GM12878 (cell line): ENCODE data around the gene PSORS1C2. TPM values are rescaled to one million over a fixed set of nuclear protein-coding genes. Genes with fewer than 3 reads are reported as not detected.

ENCODE experiments used
- BACH1 ChIP-seq: fragments of 450-650 bp; IDR thresholded peaks from 2 replicates; pipeline ENCODE4 v1.6.1; 2017; ENCODE audit warnings: mild to moderate bottlenecking, borderline replicate concordance
- CREB1 ChIP-seq: IDR thresholded peaks from 2 replicates; pipeline ENCODE4 v1.6.1; 2012; ENCODE audit warnings: low read depth, mild to moderate bottlenecking, inconsistent platforms
- CREM ChIP-seq: IDR thresholded peaks from 2 replicates; pipeline ENCODE4 v1.6.1; 2014; ENCODE audit warnings: antibody characterized with exemption, low read depth
- GABPA ChIP-seq: IDR thresholded peaks from 2 replicates; pipeline ENCODE4 v1.6.1; 2014; ENCODE audit warnings: antibody characterized with exemption, low read depth, mild to moderate bottlenecking, inconsistent platforms
- HDGF ChIP-seq: fragments of 450-650 bp; IDR thresholded peaks from 2 replicates; pipeline ENCODE4 v1.6.1; 2016; ENCODE audit warnings: antibody characterized with exemption
- IKZF2 ChIP-seq, 2 experiments: fragments of 450-650 bp; IDR thresholded peaks; 2 replicates each; pipeline ENCODE4 v1.6.1; 2017; ENCODE audit warnings: mild to moderate bottlenecking in 2 of 2, moderate library complexity in 2 of 2
- IRF4 ChIP-seq: IDR thresholded peaks from 2 replicates; pipeline ENCODE4 v1.6.1; 2011; ENCODE audit warnings: low read depth, low read length
- LARP7 ChIP-seq: fragments of 450-650 bp; IDR thresholded peaks from 2 replicates; pipeline ENCODE4 v1.6.1; 2017; ENCODE audit warnings: mild to moderate bottlenecking
- NBN ChIP-seq: fragments of 450-650 bp; IDR thresholded peaks from 2 replicates; pipeline ENCODE4 v1.6.1; 2016
- PAX8 ChIP-seq: fragments of 450-650 bp; IDR thresholded peaks from 2 replicates; pipeline ENCODE4 v1.6.1; 2017; ENCODE audit warnings: mild to moderate bottlenecking, moderate library complexity
- PKNOX1 ChIP-seq: fragments of 450-650 bp; IDR thresholded peaks from 2 replicates; pipeline ENCODE4 v1.6.1; 2016; ENCODE audit warnings: mild to moderate bottlenecking
- PML ChIP-seq: IDR thresholded peaks from 2 replicates; pipeline ENCODE4 v1.6.1; 2012; ENCODE audit warnings: low read length, inconsistent platforms
- POLR2A ChIP-seq: IDR thresholded peaks from 2 replicates; pipeline ENCODE4 v1.6.1; 2011; ENCODE audit warnings: low read depth, mild to moderate bottlenecking, low read length
- RAD21 ChIP-seq: IDR thresholded peaks from 2 replicates; pipeline ENCODE4 v1.6.1; 2011; ENCODE audit warnings: mild to moderate bottlenecking, low read depth, low read length, moderate library complexity; ENCODE audit not compliant: insufficient read depth
- RELA ChIP-seq: fragments of 450-650 bp; IDR thresholded peaks from 2 replicates; pipeline ENCODE4 v1.8.0; 2014; ENCODE audit warnings: borderline replicate concordance; ENCODE audit not compliant: partially characterized antibody
- RUNX3 ChIP-seq: IDR thresholded peaks from 2 replicates; pipeline ENCODE4 v1.6.1; 2012; ENCODE audit warnings: low read length, inconsistent platforms
- SMAD5 ChIP-seq: IDR thresholded peaks from 2 replicates; pipeline ENCODE4 v1.6.1; 2016; ENCODE audit warnings: antibody characterized with exemption, low read depth
- SMC3 ChIP-seq: IDR thresholded peaks from 2 replicates; pipeline ENCODE4 v1.6.1; 2011; ENCODE audit warnings: low read length, improper control_type of control experiment, borderline replicate concordance
- SRF ChIP-seq, 2 experiments: IDR thresholded peaks; 2 replicates each; pipeline ENCODE4 v1.6.1; 2011; ENCODE audit warnings: low read depth in 2 of 2, low read length in 2 of 2, mild to moderate bottlenecking in 1 of 2, moderate library complexity in 1 of 2
- TCF3 ChIP-seq: IDR thresholded peaks from 2 replicates; pipeline ENCODE4 v1.6.1; 2012; ENCODE audit warnings: low read depth, mild to moderate bottlenecking, low read length, borderline replicate concordance; ENCODE audit not compliant: insufficient read depth
- polyA plus RNA-seq, 11 experiments: library from polyadenylated mRNA; depleted of rRNA in 4 of 11; unstranded in 6 of 11; stranded (reverse) in 5 of 11; fragments of >200 nt; fragmentation: Nextera tagmentation in 4 of 11; fragmentation: Illumina TruSeq in 1 of 11; extraction: Ambion mirVana in 4 of 11; extraction: Trizol in 1 of 11; gene quantifications; 1 replicate in 1 of 11; 2 replicates in 10 of 11; pipeline versions ENCODE4 v1.2.1 to v1.2.3, GENCODE V29; 2011 to 2016; ENCODE audit warnings: inconsistent platforms in 2 of 11, missing spikeins in 2 of 11, low read depth in 1 of 11
- total RNA-seq, 4 experiments: library from RNA; depleted of rRNA in 3 of 4; stranded (reverse); fragments of >200 nt in 3 of 4; fragmentation: Illumina TruSeq in 1 of 4; extraction: Trizol in 1 of 4; gene quantifications; 2 replicates each; pipeline versions ENCODE4 v1.2.1 to v1.2.3, GENCODE V29; 2013 to 2021
- TF ChIP-seq, protein P1 (sequence below): fragments of 450-650 bp; IDR thresholded peaks from 2 replicates; pipeline ENCODE4 v1.6.1; 2017; ENCODE audit warnings: mild to moderate bottlenecking
- TF ChIP-seq, protein P2 (sequence below): IDR thresholded peaks from 2 replicates; pipeline ENCODE4 v1.6.1; 2011; ENCODE audit warnings: borderline replicate concordance, low read depth, mild to moderate bottlenecking, moderate library complexity, mixed read lengths, low read length; ENCODE audit not compliant: insufficient read depth; ENCODE audit errors: extremely low read length
- TF ChIP-seq, protein P3 (sequence below): fragments of 450-650 bp; IDR thresholded peaks from 2 replicates; pipeline ENCODE4 v1.6.1; 2014; ENCODE audit warnings: mild to moderate bottlenecking
- TF ChIP-seq, protein P4 (sequence below), 3 experiments: IDR thresholded peaks in 2 of 3; conservative IDR thresholded peaks in 1 of 3; 2 replicates each; pipeline ENCODE4 v1.5.1; 2011; ENCODE audit warnings: low read depth in 3 of 3, low read length in 3 of 3, mild to moderate bottlenecking in 3 of 3, control low read depth in 2 of 3, moderate library complexity in 2 of 3, inconsistent platforms in 1 of 3, mixed read lengths in 1 of 3; ENCODE audit not compliant: control insufficient read depth in 2 of 3, insufficient read depth in 1 of 3; ENCODE audit errors: extremely low read depth in 1 of 3

The PSORS1C2 gene
- total and polyA plus RNA-seq, 10 of the 15 experiments (the other 5 are each of a cell fraction or from before 2014, with no cell fraction given), result not detected

DNA sequence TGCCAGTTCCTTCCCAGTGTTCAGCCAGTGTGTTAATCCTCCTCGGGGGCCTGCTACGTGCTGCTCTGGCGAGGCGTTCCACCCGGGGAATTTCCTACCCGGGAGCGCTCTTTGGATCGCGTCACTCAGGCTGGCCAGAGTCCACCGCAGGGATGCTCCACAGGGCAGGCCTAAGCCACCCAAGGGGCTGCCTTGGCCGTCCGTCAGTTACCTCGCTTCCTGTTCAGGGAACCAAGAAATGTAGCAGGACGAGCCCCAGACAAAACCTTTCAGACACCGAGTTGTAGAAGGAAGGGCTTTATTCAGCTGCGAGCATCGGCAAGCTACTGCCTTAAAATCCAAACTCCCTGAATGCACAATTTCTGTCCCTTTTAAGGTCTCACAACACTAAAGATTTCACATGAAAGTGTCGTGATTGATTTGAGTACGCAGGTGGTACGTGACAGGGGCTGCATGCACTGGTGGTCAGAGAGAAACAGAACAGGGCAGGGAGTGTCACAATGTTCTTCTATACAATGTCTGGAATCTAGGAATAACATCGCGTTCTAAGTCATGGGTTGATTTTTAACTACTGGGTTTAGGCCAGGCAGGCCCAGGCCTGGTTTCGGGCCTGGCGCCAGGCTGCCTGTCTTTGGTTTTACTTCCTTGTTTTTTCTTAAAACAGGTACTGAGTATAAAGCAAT lies 47.3 kb upstream of the PSORS1C2 start (continued):
- TF ChIP-seq, protein P1, sequence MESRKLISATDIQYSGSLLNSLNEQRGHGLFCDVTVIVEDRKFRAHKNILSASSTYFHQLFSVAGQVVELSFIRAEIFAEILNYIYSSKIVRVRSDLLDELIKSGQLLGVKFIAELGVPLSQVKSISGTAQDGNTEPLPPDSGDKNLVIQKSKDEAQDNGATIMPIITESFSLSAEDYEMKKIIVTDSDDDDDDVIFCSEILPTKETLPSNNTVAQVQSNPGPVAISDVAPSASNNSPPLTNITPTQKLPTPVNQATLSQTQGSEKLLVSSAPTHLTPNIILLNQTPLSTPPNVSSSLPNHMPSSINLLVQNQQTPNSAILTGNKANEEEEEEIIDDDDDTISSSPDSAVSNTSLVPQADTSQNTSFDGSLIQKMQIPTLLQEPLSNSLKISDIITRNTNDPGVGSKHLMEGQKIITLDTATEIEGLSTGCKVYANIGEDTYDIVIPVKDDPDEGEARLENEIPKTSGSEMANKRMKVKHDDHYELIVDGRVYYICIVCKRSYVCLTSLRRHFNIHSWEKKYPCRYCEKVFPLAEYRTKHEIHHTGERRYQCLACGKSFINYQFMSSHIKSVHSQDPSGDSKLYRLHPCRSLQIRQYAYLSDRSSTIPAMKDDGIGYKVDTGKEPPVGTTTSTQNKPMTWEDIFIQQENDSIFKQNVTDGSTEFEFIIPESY, result no peak
- TF ChIP-seq SRF (IDR thresholded peaks at IDR 0.05; ENCODE audit: low read depth in 2 of 2, low read length in 2 of 2), result no peak
- TF ChIP-seq BACH1, result no peak
- TF ChIP-seq RUNX3, result no peak
- no peak for TF ChIP-seq PAX8
- TF ChIP-seq CREM, result no peak
- TF ChIP-seq LARP7, result no peak
- peak; percentile 32 to 40 for TF ChIP-seq IKZF2 (IDR thresholded peaks at IDR 0.05)
- 0 out of 2 replicates have a peak, but pooled peaks have one; percentile 37 for TF ChIP-seq POLR2A
- no peak for TF ChIP-seq GABPA
- TF ChIP-seq TCF3, result no peak
- TF ChIP-seq, protein P2, sequence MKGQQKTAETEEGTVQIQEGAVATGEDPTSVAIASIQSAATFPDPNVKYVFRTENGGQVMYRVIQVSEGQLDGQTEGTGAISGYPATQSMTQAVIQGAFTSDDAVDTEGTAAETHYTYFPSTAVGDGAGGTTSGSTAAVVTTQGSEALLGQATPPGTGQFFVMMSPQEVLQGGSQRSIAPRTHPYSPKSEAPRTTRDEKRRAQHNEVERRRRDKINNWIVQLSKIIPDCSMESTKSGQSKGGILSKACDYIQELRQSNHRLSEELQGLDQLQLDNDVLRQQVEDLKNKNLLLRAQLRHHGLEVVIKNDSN, result no peak
- TF ChIP-seq IRF4, result no peak
- TF ChIP-seq HDGF, result no peak
- no peak for TF ChIP-seq RELA
- TF ChIP-seq PML, result no peak
- TF ChIP-seq SMC3, result no peak
- TF ChIP-seq, protein P3, sequence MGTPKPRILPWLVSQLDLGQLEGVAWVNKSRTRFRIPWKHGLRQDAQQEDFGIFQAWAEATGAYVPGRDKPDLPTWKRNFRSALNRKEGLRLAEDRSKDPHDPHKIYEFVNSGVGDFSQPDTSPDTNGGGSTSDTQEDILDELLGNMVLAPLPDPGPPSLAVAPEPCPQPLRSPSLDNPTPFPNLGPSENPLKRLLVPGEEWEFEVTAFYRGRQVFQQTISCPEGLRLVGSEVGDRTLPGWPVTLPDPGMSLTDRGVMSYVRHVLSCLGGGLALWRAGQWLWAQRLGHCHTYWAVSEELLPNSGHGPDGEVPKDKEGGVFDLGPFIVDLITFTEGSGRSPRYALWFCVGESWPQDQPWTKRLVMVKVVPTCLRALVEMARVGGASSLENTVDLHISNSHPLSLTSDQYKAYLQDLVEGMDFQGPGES, result no peak
- TF ChIP-seq PKNOX1, result peak; percentile 51
- TF ChIP-seq RAD21, result no peak
- 0 out of 2 replicates have a peak, but pooled peaks have one; percentile 24 for TF ChIP-seq NBN
- TF ChIP-seq, protein P4, sequence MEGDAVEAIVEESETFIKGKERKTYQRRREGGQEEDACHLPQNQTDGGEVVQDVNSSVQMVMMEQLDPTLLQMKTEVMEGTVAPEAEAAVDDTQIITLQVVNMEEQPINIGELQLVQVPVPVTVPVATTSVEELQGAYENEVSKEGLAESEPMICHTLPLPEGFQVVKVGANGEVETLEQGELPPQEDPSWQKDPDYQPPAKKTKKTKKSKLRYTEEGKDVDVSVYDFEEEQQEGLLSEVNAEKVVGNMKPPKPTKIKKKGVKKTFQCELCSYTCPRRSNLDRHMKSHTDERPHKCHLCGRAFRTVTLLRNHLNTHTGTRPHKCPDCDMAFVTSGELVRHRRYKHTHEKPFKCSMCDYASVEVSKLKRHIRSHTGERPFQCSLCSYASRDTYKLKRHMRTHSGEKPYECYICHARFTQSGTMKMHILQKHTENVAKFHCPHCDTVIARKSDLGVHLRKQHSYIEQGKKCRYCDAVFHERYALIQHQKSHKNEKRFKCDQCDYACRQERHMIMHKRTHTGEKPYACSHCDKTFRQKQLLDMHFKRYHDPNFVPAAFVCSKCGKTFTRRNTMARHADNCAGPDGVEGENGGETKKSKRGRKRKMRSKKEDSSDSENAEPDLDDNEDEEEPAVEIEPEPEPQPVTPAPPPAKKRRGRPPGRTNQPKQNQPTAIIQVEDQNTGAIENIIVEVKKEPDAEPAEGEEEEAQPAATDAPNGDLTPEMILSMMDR (IDR thresholded peaks at IDR 0.05 in 2 of 3, conservative IDR thresholded peaks at IDR 0.05 in 1 of 3; ENCODE audit: control insufficient read depth in 2 of 3, extremely low read depth in 1 of 3, insufficient read depth in 1 of 3, low read depth in 3 of 3, low read length in 3 of 3), result no peak
- TF ChIP-seq SMAD5, result no peak
- no peak for TF ChIP-seq CREB1
